NAMALWA (cell line): ENCODE results near the gene AHCYL2.
"Not testable (repeated sequence)": the region's sequence is repeated elsewhere in the genome, so short reads cannot be mapped to it uniquely, and the experiment has no call there.

ENCODE experiments used
- DNase-seq: peaks from one replicate; pipeline ENCODE4 v3.0.0-alpha.2; 2015; ENCODE audit warnings: low spot score

AHCYL2 gene

DNA sequence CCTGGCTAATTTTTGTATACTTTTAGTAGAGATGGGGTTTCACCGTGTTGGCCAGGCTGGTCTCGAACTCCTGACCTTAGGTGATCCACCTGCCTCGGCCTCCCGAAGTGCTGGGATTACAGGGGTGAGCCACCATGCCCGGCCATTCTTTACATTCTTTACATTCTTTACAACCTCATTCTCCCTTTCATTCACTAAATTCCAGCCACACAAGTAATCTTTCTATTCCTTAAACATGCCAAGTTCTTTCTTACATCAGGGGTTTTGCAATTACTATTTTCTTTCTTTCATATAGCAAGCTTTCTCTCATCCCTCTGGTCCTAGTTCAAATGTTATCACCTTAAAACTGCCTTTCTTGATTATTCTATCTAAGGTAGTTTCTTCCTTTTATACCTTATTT lies 128.3 kb downstream of the AHCYL2 start:
- DNase-seq = not testable (repeated sequence)

GRCh38 chr7:129354428-129355157 lies 129.8 kb downstream of the AHCYL2 start:
- no peak for DNase-seq

DNA sequence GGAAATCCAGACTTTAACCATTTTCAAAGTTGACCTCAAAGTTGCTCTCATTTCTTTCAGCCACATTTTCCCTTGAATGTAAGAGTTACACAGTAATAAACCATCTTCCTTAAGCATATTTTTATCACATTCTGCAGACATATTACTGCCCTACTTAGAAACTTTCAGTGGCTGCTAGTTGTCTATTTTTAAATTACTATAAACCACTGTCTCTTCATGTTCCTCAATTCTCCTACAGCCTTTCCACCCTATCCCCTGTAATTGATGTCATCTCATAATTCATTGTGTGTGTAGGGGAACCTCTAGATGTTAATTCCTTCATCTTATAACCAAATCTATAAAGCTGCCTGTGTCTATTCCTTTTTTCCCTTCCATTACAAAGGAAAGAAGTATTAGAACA lies 131.3 kb downstream of the AHCYL2 start:
- no peak for DNase-seq

DNA sequence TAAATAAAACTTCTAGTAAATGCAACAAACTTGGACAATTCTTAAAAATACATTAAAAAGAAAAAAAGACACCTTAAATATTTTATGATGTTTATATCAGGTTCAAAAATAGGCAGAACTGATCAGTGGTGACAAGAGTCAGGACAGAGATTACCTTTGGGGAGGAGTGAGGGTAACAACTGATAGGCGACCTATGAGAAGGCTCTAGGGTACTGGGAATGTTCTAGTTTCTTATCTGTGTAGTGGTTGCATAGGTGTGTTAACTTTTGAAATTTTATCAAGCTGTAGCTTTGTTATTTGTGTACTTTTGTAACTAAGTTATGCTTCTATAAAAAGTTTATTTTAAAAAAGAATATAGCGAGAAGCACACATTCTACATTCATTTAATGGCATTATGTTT lies 134.3 kb downstream of the AHCYL2 start:
- DNase-seq = no peak

GRCh38 chr7:129359638-129360037 lies 134.8 kb downstream of the AHCYL2 start:
- no peak for DNase-seq

DNA sequence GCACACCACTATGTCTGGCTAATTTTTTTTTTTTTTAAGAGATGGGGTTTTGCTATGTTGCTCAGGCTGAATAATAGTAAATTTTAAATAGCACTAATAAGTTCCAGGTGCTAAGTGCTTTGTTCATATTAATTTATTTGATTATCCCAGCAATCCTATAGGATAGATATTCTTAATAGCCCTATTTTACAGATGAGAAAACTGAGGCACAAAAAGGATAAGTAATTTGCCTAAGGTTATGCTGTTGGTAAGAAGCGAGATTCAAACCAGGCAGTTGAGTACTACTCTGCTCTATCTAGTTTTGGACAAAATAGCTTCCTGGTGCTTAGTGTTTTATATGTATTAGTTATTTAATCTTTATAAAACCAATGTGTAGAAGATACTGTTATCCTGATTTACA lies 136.9 kb downstream of the AHCYL2 start:
- no peak for DNase-seq

GRCh38 chr7:129362496-129362895 lies 137.7 kb downstream of the AHCYL2 start:
- no peak for DNase-seq

- no peak for DNase-seq
Measured at GRCh38 chr7:129367349-129367699, 142.5 kb downstream of the AHCYL2 start.

GRCh38 chr7:129367700-129368388 lies 143.0 kb downstream of the AHCYL2 start:
- DNase-seq = peak; percentile 91

DNA sequence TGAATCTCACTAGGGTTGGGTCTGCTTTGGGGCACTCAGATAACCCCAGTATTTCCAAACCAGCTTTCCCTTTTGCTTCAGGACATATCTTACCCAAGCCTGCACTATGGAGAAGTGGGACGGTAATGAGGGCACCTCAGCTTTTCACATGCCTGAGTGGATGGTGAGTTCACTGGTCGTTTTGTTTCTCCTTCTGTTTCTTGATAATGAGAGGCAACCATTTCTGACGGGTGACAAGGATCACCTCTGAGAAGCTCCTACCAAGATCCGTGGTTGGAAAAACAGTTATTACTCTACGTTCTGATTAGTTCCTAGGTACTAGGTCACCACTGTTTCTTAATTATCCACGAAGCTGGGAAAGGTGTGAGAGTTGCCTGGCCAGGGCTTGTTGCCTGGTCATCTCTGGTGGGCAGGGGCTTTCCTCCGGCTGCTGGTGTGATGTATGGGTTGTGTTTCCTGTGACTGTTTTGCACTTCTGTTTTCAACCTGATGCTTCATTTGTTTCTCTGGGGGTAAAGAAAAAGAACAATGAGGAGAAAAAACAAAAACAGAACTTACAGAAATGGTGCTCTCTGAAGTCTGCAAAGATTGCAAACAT lies 143.7 kb downstream of the AHCYL2 start:
- no peak for DNase-seq

DNA sequence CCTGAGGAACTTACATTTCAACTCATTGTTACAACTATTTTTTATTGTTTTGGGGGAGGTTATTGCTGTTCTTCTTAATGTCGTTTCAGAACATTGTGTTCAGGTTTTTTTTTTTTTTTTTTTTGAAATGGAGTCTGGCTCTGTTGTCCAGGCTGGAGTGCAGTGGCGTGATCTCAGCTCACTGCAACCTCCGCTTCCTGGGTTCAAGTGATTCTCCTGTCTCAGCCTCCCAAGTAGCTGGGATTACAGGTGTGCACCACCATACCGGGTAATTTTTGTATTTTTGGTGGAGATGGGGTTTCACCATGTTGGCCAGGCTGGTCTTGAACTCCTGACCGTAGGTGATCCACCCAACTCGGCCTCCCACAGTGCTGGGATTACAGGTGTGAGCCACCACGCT lies 144.6 kb downstream of the AHCYL2 start:
- not testable (repeated sequence) for DNase-seq

- DNase-seq = no peak
Measured at GRCh38 chr7:129370812-129371211, 146.0 kb downstream of the AHCYL2 start.

GRCh38 chr7:129371487-129371886 lies 146.7 kb downstream of the AHCYL2 start:
- DNase-seq = no peak

DNA sequence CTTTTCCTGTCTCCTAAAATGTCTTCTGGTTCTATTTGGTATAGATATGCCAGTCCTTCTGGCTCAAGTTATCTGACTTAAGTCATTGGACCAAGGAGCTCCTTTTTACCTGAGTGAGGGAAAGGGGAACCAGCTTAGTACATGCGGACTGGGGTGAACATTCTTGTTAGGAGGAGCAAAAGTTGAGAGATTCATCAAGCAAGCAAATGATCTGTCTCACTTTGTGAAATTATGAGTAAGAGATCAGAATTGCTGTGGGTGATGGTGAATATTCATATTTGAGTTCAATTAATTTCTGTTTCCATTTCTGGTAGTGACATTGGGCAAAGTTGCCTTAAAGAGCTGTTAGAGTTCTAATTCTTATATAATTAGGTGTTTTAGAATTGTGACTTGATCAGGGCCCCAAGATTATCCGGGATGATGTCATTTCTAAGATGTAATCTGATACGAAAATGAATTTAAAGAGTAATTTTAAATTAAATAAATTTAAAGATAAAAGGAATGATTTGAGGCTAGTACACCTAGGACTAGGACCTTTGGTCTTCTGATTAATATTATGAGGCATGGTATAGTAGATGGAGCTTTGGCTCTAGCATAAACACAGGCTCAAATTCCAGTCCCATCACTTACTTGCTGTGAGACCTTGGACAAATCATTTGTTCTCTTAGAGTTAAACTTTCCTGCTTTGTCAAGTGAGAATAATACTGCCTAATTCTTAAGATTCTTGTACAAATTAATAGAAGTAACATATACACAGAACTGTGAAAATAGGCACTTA lies 149.0 kb downstream of the AHCYL2 start:
- no peak for DNase-seq

GRCh38 chr7:129375141-129375938 lies 150.5 kb downstream of the AHCYL2 start:
- no peak for DNase-seq

DNA sequence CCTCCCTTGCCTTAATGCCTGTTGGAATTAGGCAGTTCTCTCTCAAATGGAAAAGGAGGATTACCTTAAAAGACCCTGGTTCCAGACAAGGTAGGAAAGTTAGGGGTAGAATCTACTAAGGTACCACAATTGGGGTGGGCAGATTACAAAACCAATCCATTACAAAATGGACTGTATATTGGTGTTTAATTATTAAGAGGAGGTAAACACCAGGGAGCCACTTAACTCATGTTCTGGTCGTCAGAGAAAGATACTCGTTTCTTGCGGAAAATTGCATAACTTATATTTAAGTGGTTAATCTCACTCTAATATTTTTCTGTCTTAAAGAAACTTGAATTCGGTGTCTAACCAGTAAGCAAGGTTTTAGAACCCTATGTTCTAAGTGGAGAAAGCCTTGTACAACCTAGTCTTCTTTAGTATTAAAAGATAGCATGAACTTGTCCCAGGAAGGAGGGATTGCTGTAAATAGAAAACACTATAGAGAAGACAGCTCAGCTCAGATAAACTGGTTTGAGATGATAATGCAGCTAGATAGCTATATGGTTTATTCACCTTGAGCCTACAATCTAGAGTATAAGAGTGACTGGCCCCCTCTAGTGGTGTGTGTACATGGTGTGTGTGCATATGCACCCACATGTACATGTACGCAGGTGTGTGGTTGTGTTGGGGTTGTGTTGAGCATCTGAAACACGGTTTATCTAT lies 151.4 kb downstream of the AHCYL2 start:
- DNase-seq = peak; percentile 84

DNA sequence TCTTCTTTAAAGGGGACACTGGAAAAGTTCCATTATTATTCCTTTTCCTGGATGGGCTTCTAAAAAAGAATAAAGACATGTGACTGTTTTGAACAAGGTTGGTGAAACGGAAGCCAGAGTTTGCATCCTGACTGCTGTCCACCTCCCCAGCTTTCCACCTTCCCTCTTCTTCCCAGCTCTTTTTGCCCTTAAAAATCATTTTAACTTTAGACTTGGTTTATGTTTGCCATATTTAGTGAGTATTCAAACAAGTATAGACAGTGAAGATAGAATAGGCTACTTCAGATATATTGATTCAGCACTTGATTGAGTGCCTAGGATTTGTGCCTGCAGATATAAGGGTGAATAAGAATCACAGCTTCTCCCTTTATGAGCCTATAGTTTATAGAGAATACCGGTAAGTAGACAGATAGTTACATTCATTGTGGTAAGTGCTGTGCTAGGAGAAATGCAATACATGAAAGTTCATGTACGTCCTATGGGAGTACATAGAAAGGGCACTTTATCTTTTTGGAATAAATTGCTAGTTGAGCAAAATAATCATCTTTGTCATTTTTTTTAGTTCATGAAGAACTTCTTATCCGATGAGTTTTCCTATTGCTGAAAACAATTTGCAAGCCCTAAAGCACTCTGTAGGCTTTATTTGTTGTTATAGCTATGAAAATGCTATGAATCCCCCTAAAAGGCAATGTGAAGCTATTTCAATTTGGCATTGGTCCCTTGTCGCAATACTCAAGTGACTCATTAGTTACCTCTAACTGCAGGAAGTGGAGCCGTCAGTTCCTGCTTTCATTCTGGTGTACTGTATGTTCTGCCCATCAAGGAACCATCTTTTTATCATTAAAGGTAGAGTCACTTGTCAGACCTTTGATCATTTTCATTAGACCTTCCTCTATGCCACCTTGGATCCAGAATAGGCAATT lies 152.2 kb downstream of the AHCYL2 start:
- DNase-seq = no peak

- DNase-seq = no peak
Measured at GRCh38 chr7:129381710-129382484, 157.1 kb downstream of the AHCYL2 start.

DNA sequence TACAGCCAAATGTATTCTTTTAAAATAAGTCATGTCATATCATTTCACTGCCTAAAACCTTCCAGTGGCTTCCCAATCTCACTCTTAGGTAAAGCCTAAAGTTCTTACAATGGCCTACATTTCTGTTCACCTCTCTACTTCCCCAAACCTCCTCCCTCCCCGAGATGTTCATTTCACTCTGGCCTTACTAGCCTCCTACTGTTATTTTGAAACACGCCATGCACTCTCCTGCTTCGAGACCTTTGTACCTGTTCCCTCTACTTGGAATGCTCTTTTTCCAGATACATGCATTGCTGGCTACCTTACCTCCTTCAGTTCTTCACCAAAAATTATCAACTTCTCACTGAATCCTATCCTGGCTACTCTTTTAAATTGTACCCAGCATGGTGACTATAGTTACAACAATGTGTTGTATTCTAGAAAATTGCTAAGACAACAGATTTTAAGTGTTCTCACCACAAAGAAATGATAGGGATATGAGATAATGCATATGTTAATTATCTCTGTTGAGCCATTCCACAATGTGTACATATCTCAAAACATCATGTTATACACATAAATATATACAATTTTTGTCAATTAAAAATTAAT lies 158.8 kb downstream of the AHCYL2 start:
- no peak for DNase-seq
